ENCODE results near the gene GPR87.

Gene GPR87

GRCh38 chr3:151315136-151315535 is 1.5 kb downstream of the GPR87 start:
- DNase-seq (ENCODE audit: low spot score) = no peak

GRCh38 chr3:151314593-151314992 is 2.0 kb downstream of the GPR87 start:
- no peak for DNase-seq (ENCODE audit: low spot score)

- no peak for DNase-seq (ENCODE audit: low spot score)
Measured at GRCh38 chr3:151314137-151314536, 2.5 kb downstream of the GPR87 start.

GRCh38 chr3:151312972-151313371 is 3.6 kb downstream of the GPR87 start:
- no peak for DNase-seq (ENCODE audit: low spot score)

- DNase-seq (ENCODE audit: low spot score) = no peak
Measured at GRCh38 chr3:151309566-151309965, 7.1 kb downstream of the GPR87 start.

- DNase-seq (ENCODE audit: low spot score) = no peak
Measured at GRCh38 chr3:151307583-151308488, 8.8 kb downstream of the GPR87 start.

GRCh38 chr3:151307131-151307530 is 9.5 kb downstream of the GPR87 start:
- no peak for DNase-seq (ENCODE audit: low spot score)

- no peak for DNase-seq (ENCODE audit: low spot score)
Measured at GRCh38 chr3:151306168-151306810, 10.3 kb downstream of the GPR87 start.

- no peak for DNase-seq (ENCODE audit: low spot score)
Measured at GRCh38 chr3:151305775-151306151, 10.9 kb downstream of the GPR87 start.

- peak; percentile 40 for DNase-seq (ENCODE audit: low spot score)
Measured at GRCh38 chr3:151305060-151305774, 11.4 kb downstream of the GPR87 start.

- DNase-seq (ENCODE audit: low spot score) = no peak
Measured at GRCh38 chr3:151303751-151304150, 12.9 kb downstream of the GPR87 start.

- DNase-seq (ENCODE audit: low spot score) = no peak
Measured at GRCh38 chr3:151301787-151302186, 14.8 kb downstream of the GPR87 start.

GRCh38 chr3:151300539-151300938 is 16.1 kb downstream of the GPR87 start:
- no peak for DNase-seq (ENCODE audit: low spot score)

GRCh38 chr3:151299006-151299405 is 17.6 kb downstream of the GPR87 start:
- no peak for DNase-seq (ENCODE audit: low spot score)

- no peak for DNase-seq (ENCODE audit: low spot score)
Measured at GRCh38 chr3:151297429-151297828, 19.2 kb downstream of the GPR87 start.

GRCh38 chr3:151296226-151296625 is 20.4 kb downstream of the GPR87 start:
- DNase-seq (ENCODE audit: low spot score) = no peak

GRCh38 chr3:151293127-151293526 is 23.5 kb downstream of the GPR87 start:
- DNase-seq (ENCODE audit: low spot score) = no peak

- DNase-seq (ENCODE audit: low spot score) = no peak
Measured at GRCh38 chr3:151290673-151291072, 25.9 kb downstream of the GPR87 start.

- no peak for DNase-seq (ENCODE audit: low spot score)
Measured at GRCh38 chr3:151289445-151289844, 27.2 kb downstream of the GPR87 start.

GRCh38 chr3:151285940-151286339 is 30.7 kb downstream of the GPR87 start:
- DNase-seq (ENCODE audit: low spot score) = no peak

GRCh38 chr3:151283907-151284461 is 32.6 kb downstream of the GPR87 start:
- no peak for DNase-seq (ENCODE audit: low spot score)

- no peak for DNase-seq (ENCODE audit: low spot score)
Measured at GRCh38 chr3:151283387-151283786, 33.2 kb downstream of the GPR87 start.
